Activated CD4-positive, alpha-beta T cell treated with anti-CD3 and anti-CD28 coated beads, Interleukin-2, amount 50 U/mL, for 1 hour (primary cell): Measurements from ENCODE around the gene GLI1.
A peak's percentile ranks its signal among the peaks of the same experiment; 100 is the strongest.
"Not testable (repeated sequence)": the region's sequence is repeated elsewhere in the genome, so short reads cannot be mapped to it uniquely, and the experiment has no call there.

ENCODE experiments used
- DNase-seq: peaks from one replicate; pipeline ENCODE4 v3.0.0-alpha.2; 2020

Gene GLI1

GRCh38 chr12:57459750-57460467 lies at the start of gene GLI1:
Gene GLI1, plus strand, starts transcription at chr12:57459785. Its CDS starts 3,907 bp downstream, at chr12:57463692.
- DNase-seq: no peak

DNA sequence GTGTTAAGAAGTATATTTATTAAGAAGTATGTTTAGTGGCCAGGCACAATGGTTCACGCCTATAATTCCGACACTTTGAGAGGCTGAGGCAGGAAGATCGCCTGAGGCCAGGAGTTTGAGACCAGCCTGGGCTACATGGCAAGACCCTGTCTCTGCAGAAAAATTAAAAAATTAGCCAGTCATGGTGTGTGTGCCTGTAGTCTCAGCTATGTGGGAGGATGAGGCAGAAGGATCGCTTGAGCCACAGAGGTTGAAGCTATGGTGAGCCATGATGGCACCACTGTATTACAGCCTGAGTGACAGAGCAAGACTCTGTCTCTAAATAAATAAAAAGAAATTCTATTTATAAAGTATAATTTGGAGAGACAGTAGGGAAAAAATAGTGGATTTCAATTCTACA lies 49.1 kb upstream of the GLI1 start:
- DNase-seq: no peak

DNA sequence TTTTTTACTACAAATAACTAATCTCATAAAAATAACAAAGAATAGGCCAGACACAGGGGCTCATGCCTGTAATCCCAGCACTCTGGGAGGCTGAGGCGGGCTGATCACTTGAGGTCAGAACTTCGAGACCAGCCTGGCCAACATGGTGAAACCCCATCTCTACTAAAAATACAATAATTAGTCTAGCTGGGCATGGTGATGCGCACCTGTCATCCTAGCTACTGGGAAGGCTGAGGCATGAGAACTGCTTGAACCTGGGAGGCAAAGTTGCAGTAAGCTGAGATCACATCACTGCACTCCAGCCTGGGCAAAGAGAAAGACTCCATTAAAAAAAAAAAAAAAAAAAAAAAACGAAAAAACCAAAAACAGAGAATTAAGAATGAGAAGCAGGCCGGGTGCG lies 45.4 kb upstream of the GLI1 start:
- not testable (repeated sequence) for DNase-seq

- DNase-seq: no peak
These were observed 44.5 kb upstream of the GLI1 start for GRCh38 chr12:57415088-57415487.

DNA sequence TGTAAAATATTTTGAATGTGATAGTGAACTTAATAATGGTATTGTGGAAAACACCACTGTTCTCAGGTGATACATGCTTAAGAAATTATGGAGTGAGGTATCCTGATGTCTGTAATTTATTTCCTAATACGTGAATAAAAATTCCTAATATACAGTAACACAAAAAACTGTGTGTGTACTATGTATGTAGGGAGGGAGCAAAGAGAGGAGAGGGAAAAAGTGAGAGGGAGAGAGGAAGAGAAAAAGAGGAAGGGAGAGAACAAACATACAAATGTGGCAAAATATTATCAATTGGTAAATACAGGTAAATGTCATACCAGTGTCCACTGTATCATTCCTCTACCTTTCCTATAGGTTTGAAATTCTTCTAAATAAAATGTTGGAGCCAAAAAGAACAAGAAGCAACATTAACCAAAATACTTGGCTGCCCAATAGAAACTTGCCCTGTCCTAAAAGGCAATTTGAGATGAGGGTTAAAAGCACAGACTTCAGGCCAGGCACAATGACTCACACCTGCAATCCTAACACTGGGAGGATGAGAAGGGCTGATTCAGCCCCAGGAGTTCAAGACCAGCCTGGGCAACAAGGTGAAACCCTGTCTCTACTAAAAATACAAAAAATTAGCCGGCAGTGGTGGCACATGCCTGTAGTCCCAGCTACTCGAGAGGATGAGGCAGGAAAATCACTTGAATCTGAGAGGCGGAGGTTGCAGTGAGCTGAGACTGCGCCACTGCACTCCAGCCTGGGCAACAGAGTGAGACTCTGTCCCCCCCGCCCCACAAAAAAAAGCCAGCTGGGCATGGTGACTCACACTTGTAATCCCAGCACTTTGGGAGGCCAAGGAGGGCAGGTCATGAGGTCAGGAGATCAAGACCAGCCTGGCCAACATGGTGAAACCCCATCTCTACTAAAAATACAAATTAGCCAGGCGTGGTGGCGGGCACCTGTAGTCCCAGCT lies 43.3 kb upstream of the GLI1 start:
- DNase-seq: no peak

- no peak for DNase-seq
These were observed 41.3 kb upstream of the GLI1 start for GRCh38 chr12:57418255-57418654.

GRCh38 chr12:57419495-57419894 lies 40.1 kb upstream of the GLI1 start:
- DNase-seq: no peak

GRCh38 chr12:57420482-57420881 lies 39.1 kb upstream of the GLI1 start:
- no peak for DNase-seq

DNA sequence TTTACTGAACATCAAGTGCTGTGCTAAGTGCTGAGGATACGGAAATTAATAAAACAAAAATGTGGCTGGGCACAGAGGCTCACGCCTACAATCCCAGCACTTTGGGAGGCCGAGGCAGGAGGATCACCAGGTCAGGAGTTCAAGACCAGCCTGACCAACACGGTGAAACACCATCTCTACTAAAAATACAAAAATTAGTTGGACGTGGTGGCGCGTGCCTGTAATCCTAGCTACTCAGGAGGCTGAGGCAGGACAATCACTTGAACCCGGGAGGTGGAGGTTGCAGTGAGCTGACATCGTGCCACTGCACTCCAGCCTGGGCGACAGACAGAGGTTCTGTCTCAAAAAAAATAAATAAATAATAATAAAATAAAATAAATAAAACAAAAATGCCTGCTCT lies 32.6 kb upstream of the GLI1 start:
- DNase-seq: not testable (repeated sequence)

DNA sequence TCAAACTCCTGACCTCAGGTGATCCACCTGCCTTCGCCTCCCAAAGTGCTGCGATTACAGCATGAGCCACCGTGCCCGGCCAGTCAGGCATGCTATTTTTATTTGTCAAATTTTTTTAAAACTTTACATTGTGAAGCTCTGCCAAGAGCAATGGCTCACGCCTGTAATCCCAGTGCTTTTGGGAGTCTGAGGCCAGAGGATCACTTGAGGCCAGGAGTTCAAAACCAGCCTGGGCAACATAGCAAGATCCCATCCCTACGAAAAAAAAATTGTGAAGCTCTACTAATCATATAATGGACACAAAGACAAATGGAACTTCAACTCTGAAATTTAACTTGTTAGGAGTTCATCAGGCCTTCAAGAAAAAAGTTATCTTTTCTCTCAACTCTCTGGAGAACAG lies 30.6 kb upstream of the GLI1 start:
- no peak for DNase-seq

DNA sequence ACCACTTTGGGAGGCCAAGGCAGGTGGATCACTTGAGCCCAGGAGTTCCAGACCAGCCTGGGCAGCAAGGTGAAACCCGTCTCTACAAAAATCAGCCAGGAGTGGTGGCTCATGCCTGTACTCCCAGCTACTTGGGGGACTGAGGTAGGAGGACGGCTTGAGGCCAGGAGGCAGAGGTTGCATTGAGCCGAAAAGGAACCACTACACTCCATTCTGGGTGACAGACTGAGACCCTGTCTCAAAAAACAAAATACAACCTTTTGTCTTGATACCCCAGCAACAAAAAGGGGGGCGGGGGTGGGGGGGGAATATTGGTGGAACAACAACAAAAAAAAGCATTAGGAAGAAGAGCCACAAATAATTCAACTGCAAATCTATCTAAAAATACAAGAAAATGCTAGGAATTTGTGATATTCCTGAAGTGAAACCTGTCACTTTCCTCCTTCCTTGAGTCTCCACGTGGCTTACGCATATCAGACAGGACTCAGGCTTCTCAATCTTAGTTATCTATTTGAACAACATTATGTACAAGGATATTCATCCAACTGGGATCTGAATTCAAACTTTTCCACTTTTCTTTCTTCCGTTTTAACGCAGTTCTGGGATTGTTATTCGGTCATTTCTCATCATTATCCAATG lies 30.0 kb upstream of the GLI1 start:
- DNase-seq: no peak

- peak; percentile 35 for DNase-seq
These were observed 29.3 kb upstream of the GLI1 start for GRCh38 chr12:57430112-57430930.

DNA sequence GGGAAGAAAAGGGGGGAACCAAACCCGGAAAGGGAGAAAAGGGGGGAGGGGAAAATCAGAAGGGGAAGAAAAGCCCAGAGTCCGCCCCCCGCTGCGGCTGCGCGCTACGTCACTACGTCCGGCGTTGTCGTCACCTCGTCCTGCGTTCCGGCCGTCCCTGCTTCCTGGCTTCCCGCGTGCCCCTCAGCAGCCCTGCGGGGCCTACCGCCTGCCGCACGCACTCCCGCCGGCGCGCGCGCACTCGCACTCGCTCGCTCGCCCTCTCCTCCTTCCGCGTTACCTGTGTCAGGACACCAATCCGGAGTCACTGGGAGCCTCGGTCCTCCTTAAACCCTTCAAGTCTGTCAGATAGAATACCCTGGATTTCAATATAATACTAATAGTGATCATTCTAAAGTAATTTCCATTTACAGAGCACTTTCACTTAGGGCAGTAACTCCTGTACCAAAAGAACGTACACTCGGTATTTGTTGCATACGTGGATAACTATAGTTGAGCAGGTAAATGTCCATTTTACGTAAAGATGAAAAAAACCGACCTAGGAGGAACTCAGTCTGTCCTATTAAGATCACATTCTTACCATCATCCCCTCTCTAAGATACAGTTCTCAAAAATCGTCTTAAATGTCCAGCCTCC lies 28.5 kb upstream of the GLI1 start, which contains the start of gene R3HDM2:
Gene R3HDM2, minus strand, starts transcription at position 113 of the 636 bp plus-strand sequence. CDS start 120,615 bp downstream, outside the sequence.
- peak; percentile 93 for DNase-seq

DNA sequence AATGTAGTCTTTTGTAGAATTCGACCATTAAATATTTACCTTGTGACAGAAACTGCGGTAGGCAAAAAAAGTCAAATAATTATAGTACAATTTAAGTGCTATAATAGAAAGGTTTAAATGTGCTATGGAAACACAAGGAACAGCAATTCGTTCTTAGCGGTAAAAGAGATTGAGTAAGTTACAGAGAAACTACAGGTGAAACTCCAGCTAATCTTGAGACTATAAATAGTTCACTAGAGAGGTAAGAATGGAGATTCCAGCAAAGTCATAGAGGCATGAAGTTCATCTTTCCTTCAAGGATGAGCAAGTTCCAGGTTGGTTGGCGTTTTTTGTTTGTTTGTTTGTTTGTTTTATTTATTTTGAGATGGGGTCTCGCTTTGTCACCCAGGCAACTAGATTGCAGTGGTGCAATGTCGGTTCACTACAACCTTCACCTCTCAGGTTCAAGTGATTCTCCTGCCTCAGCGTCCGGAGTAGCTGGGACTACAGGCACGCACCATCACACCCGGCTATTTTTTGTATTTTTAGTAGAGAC lies 27.9 kb upstream of the GLI1 start:
- DNase-seq: no peak

GRCh38 chr12:57433370-57433769 lies 26.2 kb upstream of the GLI1 start:
- DNase-seq: no peak

DNA sequence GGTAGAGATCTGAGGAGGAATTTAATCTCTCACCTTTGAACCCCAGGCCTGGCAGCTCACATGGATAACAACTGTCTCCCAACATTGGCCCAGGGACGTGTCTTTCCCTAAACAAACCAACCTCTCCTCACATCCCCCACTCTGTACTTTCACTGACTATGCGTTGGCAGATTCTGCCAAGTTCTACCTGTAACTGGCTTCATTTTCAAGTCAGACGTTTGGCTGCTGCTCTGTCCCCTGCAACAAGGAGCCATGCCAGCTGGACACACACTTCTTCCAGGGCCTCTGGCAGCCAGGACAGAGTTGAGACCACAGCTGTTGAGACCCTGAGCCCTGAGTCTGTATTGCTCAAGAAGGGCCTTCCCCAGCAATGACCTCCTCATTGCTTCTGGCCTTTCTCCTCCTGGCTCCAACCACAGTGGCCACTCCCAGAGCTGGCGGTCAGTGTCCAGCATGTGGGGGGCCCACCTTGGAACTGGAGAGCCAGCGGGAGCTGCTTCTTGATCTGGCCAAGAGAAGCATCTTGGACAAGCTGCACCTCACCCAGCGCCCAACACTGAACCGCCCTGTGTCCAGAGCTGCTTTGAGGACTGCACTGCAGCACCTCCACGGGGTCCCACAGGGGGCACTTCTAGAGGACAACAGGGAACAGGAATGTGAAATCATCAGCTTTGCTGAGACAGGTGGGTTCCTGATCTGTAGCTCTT lies 24.9 kb upstream of the GLI1 start, which contains the start of gene INHBC:
Gene INHBC, plus strand, starts transcription at position 268 of the 707 bp plus-strand sequence. Its CDS starts 103 bp downstream, at position 371.
- no peak for DNase-seq

DNA sequence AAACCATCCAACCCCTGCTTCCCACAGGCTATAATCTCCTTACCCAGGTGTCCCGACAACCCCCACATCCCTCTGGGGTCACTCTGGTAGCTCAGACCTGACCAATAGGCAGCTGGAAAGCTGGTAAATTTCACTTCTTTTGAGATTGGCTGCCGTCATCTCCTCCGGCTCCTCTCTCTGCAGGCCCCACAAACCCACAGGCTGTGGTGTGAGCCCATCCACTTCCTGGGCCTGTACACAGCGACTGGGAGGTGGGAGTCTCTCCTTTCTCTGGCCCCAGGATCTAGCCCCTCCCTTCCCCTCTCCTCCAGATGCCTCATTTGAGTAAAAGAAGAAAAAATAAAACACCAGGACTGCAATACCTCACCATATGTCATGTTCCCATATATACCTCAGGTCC lies 24.3 kb upstream of the GLI1 start:
- DNase-seq: no peak

DNA sequence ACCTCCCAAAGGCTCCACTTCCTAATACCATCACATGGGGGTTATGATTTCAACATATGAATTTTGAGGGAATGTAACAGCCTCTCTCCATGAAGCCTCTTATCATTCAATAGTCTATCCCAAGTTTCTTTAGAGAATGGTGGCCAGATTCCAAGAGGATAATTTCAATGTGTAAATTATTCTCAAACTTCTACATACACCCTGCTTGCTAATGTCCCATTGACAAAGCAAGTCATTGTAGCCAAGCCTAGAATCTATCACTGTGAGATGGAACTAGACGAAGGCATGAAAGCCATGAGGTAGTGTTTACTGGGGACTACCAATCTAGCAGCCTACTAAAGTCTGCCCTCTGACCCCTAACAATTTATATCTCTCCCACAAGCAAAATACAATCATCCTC lies 21.2 kb upstream of the GLI1 start:
- DNase-seq: no peak

- no peak for DNase-seq
These were observed 19.8 kb upstream of the GLI1 start for GRCh38 chr12:57439762-57440266.

DNA sequence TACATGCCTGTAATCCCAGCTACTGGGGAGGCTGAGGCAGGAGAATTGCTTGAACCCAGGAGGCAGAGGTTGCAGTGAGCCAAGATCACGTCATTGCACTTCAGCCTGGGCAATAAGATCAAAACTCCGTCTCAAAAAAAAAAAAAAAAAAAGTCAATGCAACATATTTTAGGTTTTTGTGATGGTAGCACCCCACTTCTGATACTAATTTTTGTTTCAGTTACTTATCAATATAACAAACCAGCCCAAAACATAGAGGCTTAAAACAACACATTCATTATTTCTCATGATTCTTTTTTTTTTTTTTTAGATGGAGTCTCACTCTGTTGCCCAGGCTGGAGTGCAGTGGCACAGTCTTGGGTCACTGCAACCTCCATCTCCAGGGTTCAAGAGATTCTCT lies 18.2 kb upstream of the GLI1 start:
- not testable (repeated sequence) for DNase-seq
